Measurements from ENCODE around the gene KIF13A.

DNA sequence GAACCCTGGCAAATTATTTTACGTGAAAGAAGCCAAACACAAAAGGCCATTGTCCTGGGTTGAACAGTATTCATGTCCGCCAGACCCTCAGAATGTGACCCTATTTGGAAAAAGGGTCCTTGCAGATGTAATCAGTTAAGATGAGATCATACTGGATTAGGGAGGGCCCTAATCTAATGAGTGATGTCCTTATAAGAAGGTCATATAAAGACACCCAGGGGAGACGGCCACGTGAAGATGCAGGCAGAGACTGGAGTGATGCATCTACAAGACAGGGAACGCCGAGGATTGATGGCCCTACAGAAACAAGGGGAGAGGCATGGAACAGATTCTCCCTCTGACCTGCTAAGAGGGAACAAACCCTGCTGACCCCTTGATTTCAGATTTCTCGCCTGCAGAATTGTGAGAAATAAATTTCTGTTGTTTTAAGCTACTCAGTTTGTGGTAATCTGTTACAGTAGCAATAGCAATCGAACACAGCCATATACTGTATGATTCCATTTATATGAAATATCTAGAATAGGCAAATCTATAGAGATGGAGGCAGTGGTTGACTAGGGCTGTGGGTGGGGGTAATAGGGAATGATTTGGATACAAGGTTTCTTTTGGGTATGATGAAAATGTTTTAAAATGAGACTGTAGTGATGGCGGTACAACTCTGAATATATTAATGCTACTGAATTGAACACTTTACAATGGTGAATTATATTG lies 147.8 kb downstream of the KIF13A start:
- TF ChIP-seq, protein P1, sequence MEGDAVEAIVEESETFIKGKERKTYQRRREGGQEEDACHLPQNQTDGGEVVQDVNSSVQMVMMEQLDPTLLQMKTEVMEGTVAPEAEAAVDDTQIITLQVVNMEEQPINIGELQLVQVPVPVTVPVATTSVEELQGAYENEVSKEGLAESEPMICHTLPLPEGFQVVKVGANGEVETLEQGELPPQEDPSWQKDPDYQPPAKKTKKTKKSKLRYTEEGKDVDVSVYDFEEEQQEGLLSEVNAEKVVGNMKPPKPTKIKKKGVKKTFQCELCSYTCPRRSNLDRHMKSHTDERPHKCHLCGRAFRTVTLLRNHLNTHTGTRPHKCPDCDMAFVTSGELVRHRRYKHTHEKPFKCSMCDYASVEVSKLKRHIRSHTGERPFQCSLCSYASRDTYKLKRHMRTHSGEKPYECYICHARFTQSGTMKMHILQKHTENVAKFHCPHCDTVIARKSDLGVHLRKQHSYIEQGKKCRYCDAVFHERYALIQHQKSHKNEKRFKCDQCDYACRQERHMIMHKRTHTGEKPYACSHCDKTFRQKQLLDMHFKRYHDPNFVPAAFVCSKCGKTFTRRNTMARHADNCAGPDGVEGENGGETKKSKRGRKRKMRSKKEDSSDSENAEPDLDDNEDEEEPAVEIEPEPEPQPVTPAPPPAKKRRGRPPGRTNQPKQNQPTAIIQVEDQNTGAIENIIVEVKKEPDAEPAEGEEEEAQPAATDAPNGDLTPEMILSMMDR (IDR thresholded peaks at IDR 0.05), result no peak
- TF ChIP-seq POLR2A (IDR thresholded peaks at IDR 0.05), result no peak
- no peak for TF ChIP-seq POLR2AphosphoS5 (IDR thresholded peaks at IDR 0.05)

All from prostate gland (tissue), 2 donors.